Measurements from ENCODE around the gene PDE6A. TPM values are rescaled to one million over a fixed set of nuclear protein-coding genes. Genes with fewer than 3 reads are reported as not detected.
A peak's percentile ranks its signal among the peaks of the same experiment; 100 is the strongest.

The PDE6A gene
- total RNA-seq, 2 experiments from 2014 or later = not detected

GRCh38 chr5:149830579-149830978 lies 114.0 kb downstream of the PDE6A start:
- H3K36me3 Mint-ChIP-seq (ENCODE audit: low read depth) = no peaks in the 10 kb centered on the region
- H3K36me3 ChIP-seq (ENCODE audit: insufficient read depth, low read length) = peaks cover 2% of the 10 kb centered on the region

GRCh38 chr5:149829954-149830353 lies 114.6 kb downstream of the PDE6A start:
- TF ChIP-seq CTCF (IDR thresholded peaks at IDR 0.05) = no peak
- peak in 1 of 14 experiments; percentile 9 for DNase-seq

More at GRCh38 chr5:149830579-149830978, 114.0 kb downstream of the PDE6A start:
- H3K4me1 Mint-ChIP-seq (ENCODE audit: low read depth) = no peaks in the 10 kb centered on the region
- H3K4me3 Mint-ChIP-seq = no peak overlapping the region
- intact Hi-C loops (cut with DNase I, micrococcal nuclease) = no loop called here
- Histone ChIP-seq H3K27ac (ENCODE audit: low read depth in 1 of 2, low read length in 2 of 2) (no peak overlapping the region), H3K9me3 (ENCODE audit: control insufficient read depth in 1 of 2, insufficient read depth in 1 of 2, low read length in 2 of 2) (no peaks in the 10 kb centered on the region), H3K27me3 (ENCODE audit: control insufficient read depth in 1 of 2, insufficient read depth in 2 of 2, low read length in 2 of 2) (no peaks in the 10 kb centered on the region), H3K4me3 (ENCODE audit: low read length) (no peak overlapping the region), H3K4me1 (ENCODE audit: insufficient read depth, low read length) (peaks cover 5% of the 10 kb centered on the region)
- CTCF ChIA-PET = interaction anchor here (0.7 to 4.6 kb wide), 4 partner anchors 22 to 194 kb away, joined by 3 to 43 read pairs (median 14); no protein-coding TSS in a partner anchor
- no peaks in the 10 kb centered on the region for H3K27me3 Mint-ChIP-seq
- POLR2A ChIA-PET = no interaction called here
- no peak for ATAC-seq (ENCODE audit: poor library complexity)
- no peaks in the 10 kb centered on the region for H3K9me3 Mint-ChIP-seq
- no peak overlapping the region for H3K27ac Mint-ChIP-seq
- no peak for TF ChIP-seq CTCF (IDR thresholded peaks at IDR 0.05)
- DNase-seq = no peak

GRCh38 chr5:149828161-149829011 lies 116.2 kb downstream of the PDE6A start:
- H3K9me3 Mint-ChIP-seq = no peaks in the 10 kb centered on the region
- intact Hi-C loops (cut with DNase I, micrococcal nuclease) = loop anchor here (1.0 to 10.0 kb wide), 3 partner anchors 191 to 384 kb away; no protein-coding TSS in a partner anchor
- Histone ChIP-seq H3K9me3 (ENCODE audit: control insufficient read depth in 1 of 2, insufficient read depth in 1 of 2, low read length in 2 of 2) (no peaks in the 10 kb centered on the region), H3K4me1 (ENCODE audit: insufficient read depth, low read length) (peaks cover 5% of the 10 kb centered on the region), H3K27me3 (ENCODE audit: control insufficient read depth in 1 of 2, insufficient read depth in 2 of 2, low read length in 2 of 2) (no peaks in the 10 kb centered on the region), H3K27ac (ENCODE audit: low read depth in 1 of 2, low read length in 2 of 2) (no peak overlapping the region), H3K36me3 (ENCODE audit: insufficient read depth, low read length) (peaks cover 2% of the 10 kb centered on the region), H3K4me3 (ENCODE audit: low read length) (no peak overlapping the region)
- DNase-seq (peak; percentile 64 to 89 (median 78)), ATAC-seq (ENCODE audit: poor library complexity) (peak; percentile 78)
- H3K36me3 Mint-ChIP-seq (ENCODE audit: low read depth) = no peaks in the 10 kb centered on the region
- no peaks in the 10 kb centered on the region for H3K4me1 Mint-ChIP-seq (ENCODE audit: low read depth)
- H3K27me3 Mint-ChIP-seq = no peaks in the 10 kb centered on the region
- ChIA-PET CTCF (interaction anchor here (0.6 to 4.6 kb wide), 12 partner anchors 10 to 194 kb away, joined by 3 to 43 read pairs (median 3); no protein-coding TSS in a partner anchor), POLR2A (interaction anchor here (1.1 to 2.1 kb wide), 2 partner anchors 97 to 132 kb away, joined by 3 to 5 read pairs; partner anchors contain the start of gene SLC26A2)
- H3K4me3 Mint-ChIP-seq = no peak overlapping the region
- peak; percentile 85 for TF ChIP-seq CTCF (IDR thresholded peaks at IDR 0.05)
- H3K27ac Mint-ChIP-seq = no peak overlapping the region

More at GRCh38 chr5:149829954-149830353, 114.6 kb downstream of the PDE6A start:
- Mint-ChIP-seq H3K36me3 (ENCODE audit: low read depth) (no peaks in the 10 kb centered on the region), H3K27me3 (no peaks in the 10 kb centered on the region), H3K4me3 (no peak overlapping the region), H3K9me3 (no peaks in the 10 kb centered on the region), H3K27ac (no peak overlapping the region), H3K4me1 (ENCODE audit: low read depth) (no peaks in the 10 kb centered on the region)
- no peak for ATAC-seq (ENCODE audit: poor library complexity)
- Histone ChIP-seq H3K4me1 (ENCODE audit: insufficient read depth, low read length) (peaks cover 5% of the 10 kb centered on the region), H3K27ac (ENCODE audit: low read depth in 1 of 2, low read length in 2 of 2) (no peak overlapping the region), H3K9me3 (ENCODE audit: control insufficient read depth in 1 of 2, insufficient read depth in 1 of 2, low read length in 2 of 2) (no peaks in the 10 kb centered on the region), H3K27me3 (ENCODE audit: control insufficient read depth in 1 of 2, insufficient read depth in 2 of 2, low read length in 2 of 2) (no peaks in the 10 kb centered on the region), H3K36me3 (ENCODE audit: insufficient read depth, low read length) (peaks cover 2% of the 10 kb centered on the region), H3K4me3 (ENCODE audit: low read length) (no peak overlapping the region)
- intact Hi-C loops (cut with DNase I, micrococcal nuclease) = loop anchor here in 1 of 2 experiments (10.0 kb wide), 1 partner anchor 385 kb away; no protein-coding TSS in a partner anchor
- ChIA-PET POLR2A (no interaction called here), CTCF (interaction anchor here (0.7 to 4.6 kb wide), 5 partner anchors 23 to 193 kb away, joined by 3 to 43 read pairs (median 11); no protein-coding TSS in a partner anchor)

Measured in CD4-positive, alpha-beta T cell (primary cell).